ENCODE measurements around the gene DHPS. TPM values are rescaled to one million over a fixed set of nuclear protein-coding genes. Genes with fewer than 3 reads are reported as not detected.

DHPS gene
- total and polyA plus RNA-seq, 2 of the 13 experiments (the other 11 are each of a cell fraction or from before 2014, with no cell fraction given) = 43.3 to 84.3 TPM

DNA sequence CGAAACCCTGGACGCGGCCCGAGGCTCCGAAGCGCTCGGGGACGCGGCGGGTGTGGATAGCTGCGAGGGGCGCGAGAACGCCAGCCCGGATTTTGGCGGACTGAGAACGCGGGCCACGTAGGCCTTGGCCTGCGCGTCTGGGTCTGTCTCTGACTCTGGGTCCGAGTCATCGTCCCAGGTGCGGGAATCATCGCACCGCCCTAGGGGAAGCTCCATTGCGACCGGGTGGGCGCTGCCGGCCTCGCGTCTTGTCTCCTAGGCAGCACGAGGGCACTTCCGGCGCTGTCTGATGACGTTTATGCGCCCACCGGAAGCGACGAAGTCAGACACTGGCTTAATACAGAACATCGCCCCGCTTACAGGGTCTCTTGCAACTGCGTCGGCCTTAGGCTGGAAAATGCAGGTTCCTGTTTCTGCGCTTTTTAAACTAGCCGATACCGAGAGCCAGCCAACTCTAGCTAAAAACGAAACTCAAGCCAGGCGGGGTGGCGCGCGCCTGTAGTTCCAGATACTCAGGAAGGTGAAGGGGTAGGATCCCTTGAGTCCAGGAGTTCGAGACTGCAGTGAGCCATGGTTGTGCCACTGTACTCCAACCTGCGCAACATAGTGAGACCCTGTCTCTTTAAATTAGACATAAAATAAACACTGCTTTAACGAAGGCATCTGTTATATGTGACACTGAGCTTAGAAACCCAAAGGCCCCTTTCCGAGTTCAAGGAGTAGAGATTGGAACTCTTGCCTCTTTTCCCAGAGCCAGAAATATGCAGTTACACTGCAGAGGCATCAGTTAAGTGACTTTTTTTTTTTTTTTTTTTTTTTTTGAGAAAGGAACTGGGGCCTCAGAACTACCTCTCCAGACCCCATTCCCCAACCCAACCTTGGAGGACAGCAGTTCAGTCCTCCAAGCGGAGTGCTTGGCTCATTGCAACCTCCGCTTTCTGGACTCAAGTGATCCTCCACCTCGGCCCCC, 15.0 kb upstream of the DHPS start, which contains the start of gene FBXW9 (continued):
- TF ChIP-seq GZF1 (CRISPR knock-in tag; IDR thresholded peaks at IDR 0.05) (no peak), GABPB1 (CRISPR knock-in tag; IDR thresholded peaks at IDR 0.05) (peak; percentile 100), ZNF441 (CRISPR knock-in tag; IDR thresholded peaks at IDR 0.05; ENCODE audit: borderline replicate concordance) (peak; percentile 63; the same call in 1 of the 2 replicates), NFYC (CRISPR knock-in tag; IDR thresholded peaks at IDR 0.05) (no peak), TAF15 (IDR thresholded peaks at IDR 0.05; ENCODE audit: low read depth, low read length, poor library complexity, severe bottlenecking) (peak; percentile 79), SP1 (IDR thresholded peaks at IDR 0.05) (no peak), SP1 (CRISPR knock-in tag; IDR thresholded peaks at IDR 0.05) (peak; percentile 58; the same call in 1 of the 2 replicates), SIN3B (IDR thresholded peaks at IDR 0.05; ENCODE audit: low read length) (peak; percentile 92), ZNF747 (CRISPR knock-in tag; IDR thresholded peaks at IDR 0.05; ENCODE audit: borderline replicate concordance) (peak; percentile 82; the same call in 1 of the 2 replicates)
- TF ChIP-seq, protein P1, sequence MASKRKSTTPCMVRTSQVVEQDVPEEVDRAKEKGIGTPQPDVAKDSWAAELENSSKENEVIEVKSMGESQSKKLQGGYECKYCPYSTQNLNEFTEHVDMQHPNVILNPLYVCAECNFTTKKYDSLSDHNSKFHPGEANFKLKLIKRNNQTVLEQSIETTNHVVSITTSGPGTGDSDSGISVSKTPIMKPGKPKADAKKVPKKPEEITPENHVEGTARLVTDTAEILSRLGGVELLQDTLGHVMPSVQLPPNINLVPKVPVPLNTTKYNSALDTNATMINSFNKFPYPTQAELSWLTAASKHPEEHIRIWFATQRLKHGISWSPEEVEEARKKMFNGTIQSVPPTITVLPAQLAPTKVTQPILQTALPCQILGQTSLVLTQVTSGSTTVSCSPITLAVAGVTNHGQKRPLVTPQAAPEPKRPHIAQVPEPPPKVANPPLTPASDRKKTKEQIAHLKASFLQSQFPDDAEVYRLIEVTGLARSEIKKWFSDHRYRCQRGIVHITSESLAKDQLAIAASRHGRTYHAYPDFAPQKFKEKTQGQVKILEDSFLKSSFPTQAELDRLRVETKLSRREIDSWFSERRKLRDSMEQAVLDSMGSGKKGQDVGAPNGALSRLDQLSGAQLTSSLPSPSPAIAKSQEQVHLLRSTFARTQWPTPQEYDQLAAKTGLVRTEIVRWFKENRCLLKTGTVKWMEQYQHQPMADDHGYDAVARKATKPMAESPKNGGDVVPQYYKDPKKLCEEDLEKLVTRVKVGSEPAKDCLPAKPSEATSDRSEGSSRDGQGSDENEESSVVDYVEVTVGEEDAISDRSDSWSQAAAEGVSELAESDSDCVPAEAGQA (IDR thresholded peaks at IDR 0.05; ENCODE audit: low read depth) = peak; percentile 88
- TF ChIP-seq, protein P1 (CRISPR knock-in tag; IDR thresholded peaks at IDR 0.05; ENCODE audit: borderline replicate concordance) = no peak
- TF ChIP-seq, protein P2, sequence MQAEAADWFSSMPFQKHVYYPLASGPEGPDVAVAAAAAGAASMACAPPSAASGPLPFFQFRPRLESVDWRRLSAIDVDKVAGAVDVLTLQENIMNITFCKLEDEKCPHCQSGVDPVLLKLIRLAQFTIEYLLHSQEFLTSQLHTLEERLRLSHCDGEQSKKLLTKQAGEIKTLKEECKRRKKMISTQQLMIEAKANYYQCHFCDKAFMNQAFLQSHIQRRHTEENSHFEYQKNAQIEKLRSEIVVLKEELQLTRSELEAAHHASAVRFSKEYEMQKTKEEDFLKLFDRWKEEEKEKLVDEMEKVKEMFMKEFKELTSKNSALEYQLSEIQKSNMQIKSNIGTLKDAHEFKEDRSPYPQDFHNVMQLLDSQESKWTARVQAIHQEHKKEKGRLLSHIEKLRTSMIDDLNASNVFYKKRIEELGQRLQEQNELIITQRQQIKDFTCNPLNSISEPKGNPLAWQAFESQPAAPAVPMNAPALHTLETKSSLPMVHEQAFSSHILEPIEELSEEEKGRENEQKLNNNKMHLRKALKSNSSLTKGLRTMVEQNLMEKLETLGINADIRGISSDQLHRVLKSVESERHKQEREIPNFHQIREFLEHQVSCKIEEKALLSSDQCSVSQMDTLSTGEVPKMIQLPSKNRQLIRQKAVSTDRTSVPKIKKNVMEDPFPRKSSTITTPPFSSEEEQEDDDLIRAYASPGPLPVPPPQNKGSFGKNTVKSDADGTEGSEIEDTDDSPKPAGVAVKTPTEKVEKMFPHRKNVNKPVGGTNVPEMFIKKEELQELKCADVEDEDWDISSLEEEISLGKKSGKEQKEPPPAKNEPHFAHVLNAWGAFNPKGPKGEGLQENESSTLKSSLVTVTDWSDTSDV (CRISPR knock-in tag; IDR thresholded peaks at IDR 0.05) = peak; percentile 41; the same call in 1 of the 2 replicates
- TF ChIP-seq, protein P3, sequence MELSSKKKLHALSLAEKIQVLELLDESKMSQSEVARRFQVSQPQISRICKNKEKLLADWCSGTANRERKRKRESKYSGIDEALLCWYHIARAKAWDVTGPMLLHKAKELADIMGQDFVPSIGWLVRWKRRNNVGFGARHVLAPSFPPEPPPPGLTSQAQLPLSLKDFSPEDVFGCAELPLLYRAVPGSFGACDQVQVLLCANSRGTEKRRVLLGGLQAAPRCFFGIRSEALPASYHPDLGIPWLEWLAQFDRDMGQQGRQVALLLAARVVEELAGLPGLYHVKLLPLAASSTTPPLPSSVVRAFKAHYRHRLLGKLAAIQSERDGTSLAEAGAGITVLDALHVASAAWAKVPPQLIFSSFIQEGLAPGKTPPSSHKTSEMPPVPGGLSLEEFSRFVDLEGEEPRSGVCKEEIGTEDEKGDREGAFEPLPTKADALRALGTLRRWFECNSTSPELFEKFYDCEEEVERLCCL (CRISPR knock-in tag; IDR thresholded peaks at IDR 0.05; ENCODE audit: borderline replicate concordance) = 0 out of 2 replicates have a peak, but pooled peaks have one; percentile 33
- TF ChIP-seq, protein P4, sequence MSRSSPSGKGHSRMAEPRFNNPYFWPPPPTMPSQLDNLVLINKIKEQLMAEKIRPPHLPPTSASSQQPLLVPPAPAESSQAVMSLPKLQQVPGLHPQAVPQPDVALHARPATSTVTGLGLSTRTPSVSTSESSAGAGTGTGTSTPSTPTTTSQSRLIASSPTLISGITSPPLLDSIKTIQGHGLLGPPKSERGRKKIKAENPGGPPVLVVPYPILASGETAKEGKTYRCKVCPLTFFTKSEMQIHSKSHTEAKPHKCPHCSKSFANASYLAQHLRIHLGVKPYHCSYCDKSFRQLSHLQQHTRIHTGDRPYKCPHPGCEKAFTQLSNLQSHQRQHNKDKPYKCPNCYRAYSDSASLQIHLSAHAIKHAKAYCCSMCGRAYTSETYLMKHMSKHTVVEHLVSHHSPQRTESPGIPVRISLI (CRISPR knock-in tag; IDR thresholded peaks at IDR 0.05; ENCODE audit: borderline replicate concordance) = peak; percentile 51; the same call in 1 of the 2 replicates
